Right lobe of liver (tissue), 6 donors: Measurements from ENCODE around the gene MARK2. TPM values are rescaled to one million over a fixed set of nuclear protein-coding genes. Genes with fewer than 3 reads are reported as not detected.
A peak's percentile ranks its signal among the peaks of the same experiment; 100 is the strongest.

Source experiments
- ATAC-seq, 4 donors: fragments of 200-7000 bp; cut with Tn5 transposase; one replicate each; pipeline ENCODE4 v1.9.1; 2020; ENCODE audit warnings: mild to moderate bottlenecking in 4 of 4, moderate library complexity in 4 of 4
- DNase-seq, 3 donors: peaks; one replicate each; pipeline ENCODE4 v3.0.0-alpha.2; 2020
- H3K27ac ChIP-seq, 3 donors: fragments of 200-600 bp; one replicate each; pipeline ENCODE4 v1.8.0; 2022
- H3K27me3 ChIP-seq, 2 donors: fragments of 200-600 bp; one replicate each; pipeline ENCODE4 v1.8.0; 2022
- H3K36me3 ChIP-seq, 4 donors: fragments of 200-600 bp; sonication (generic) in 1 of 4; one replicate each; pipeline versions ENCODE4 v1.5.1 to v1.8.0; 2017 to 2022; ENCODE audit warnings: control low read depth in 1 of 4
- H3K4me1 ChIP-seq, 4 donors: fragments of 200-600 bp; sonication (generic) in 1 of 4; one replicate each; pipeline versions ENCODE4 v1.5.1 to v1.8.0; 2017 to 2022; ENCODE audit warnings: control low read depth in 1 of 4
- H3K4me3 ChIP-seq, 3 donors: fragments of 200-600 bp; one replicate each; pipeline ENCODE4 v1.8.0; 2022
- H3K9me3 ChIP-seq, 4 donors: fragments of 200-600 bp; sonication (generic) in 1 of 4; one replicate each; pipeline versions ENCODE4 v1.5.1 to v1.8.0; 2017 to 2022; ENCODE audit warnings: control low read depth in 1 of 4
- POLR2A ChIP-seq: fragments of 450-650 bp; IDR thresholded peaks from one replicate; pipeline ENCODE4 v1.6.1; 2017; ENCODE audit warnings: antibody characterized with exemption, mild to moderate bottlenecking
- WGBS: methylation state at CpG from one replicate; pipeline ENCODE4 v1.1.6; 2018; ENCODE audit warnings: low coverage, low lambda C conversion rate; ENCODE audit not compliant: insufficient coverage; ENCODE audit errors: missing lambda C conversion rate; 5-methylcytosine and 5-hydroxymethylcytosine counted together
- intact Hi-C, 2 donors: fragments of 100-400 bp; cut with DNase I; formaldehyde crosslinking; loops; one replicate each; pipeline versions ENCODE4 v1.11.2 to v1.14.1; 2022
- long read RNA-seq: library from polyadenylated mRNA; unstranded; transcript quantifications from one replicate; pipeline ENCODE4 v2.0.0, GENCODE V29; 2019
- total RNA-seq, 6 experiments: library from RNA; depleted of rRNA in 2 of 6; stranded (reverse); fragments of >200 nt in 2 of 6; fragmentation: NEBNext Ultra II Directional in 3 of 6; extraction: Animal tissue kit (Norgen Biotek cat#: 25700) in 3 of 6; gene quantifications; one replicate each; pipeline versions ENCODE4 v1.1.0 to v1.2.4, GENCODE V29; 2016 to 2023
- TF ChIP-seq, protein P1 (sequence below), 4 donors: fragments of 200-600 bp in 3 of 4; fragments of 450-650 bp in 1 of 4; IDR thresholded peaks; one replicate each; pipeline versions ENCODE4 v1.5.1 to v1.8.0; 2016 to 2022; ENCODE audit warnings: antibody characterized with exemption in 4 of 4, mild to moderate bottlenecking in 2 of 4
- donor health status: DM: no; HTN: yes; CAD: no.
- donor health status: DM: no; HTN: no; CAD: no.
- donor health status: DM: no; HTN: no; CAD: no.
- donor health status: DM: no; HTN: yes; CAD: no.
- donor health status: DM: no; HTN: yes; CAD: no.

MARK2 gene
- total RNA-seq = 10 to 100 TPM; 10.6 to 14.8 (median 12.2) TPM
- long read RNA-seq, partial matches to known transcripts = 0 of 1 reads
- long read RNA-seq, other reads (novel, unspliced or antisense) = 1 of 1 reads

DNA sequence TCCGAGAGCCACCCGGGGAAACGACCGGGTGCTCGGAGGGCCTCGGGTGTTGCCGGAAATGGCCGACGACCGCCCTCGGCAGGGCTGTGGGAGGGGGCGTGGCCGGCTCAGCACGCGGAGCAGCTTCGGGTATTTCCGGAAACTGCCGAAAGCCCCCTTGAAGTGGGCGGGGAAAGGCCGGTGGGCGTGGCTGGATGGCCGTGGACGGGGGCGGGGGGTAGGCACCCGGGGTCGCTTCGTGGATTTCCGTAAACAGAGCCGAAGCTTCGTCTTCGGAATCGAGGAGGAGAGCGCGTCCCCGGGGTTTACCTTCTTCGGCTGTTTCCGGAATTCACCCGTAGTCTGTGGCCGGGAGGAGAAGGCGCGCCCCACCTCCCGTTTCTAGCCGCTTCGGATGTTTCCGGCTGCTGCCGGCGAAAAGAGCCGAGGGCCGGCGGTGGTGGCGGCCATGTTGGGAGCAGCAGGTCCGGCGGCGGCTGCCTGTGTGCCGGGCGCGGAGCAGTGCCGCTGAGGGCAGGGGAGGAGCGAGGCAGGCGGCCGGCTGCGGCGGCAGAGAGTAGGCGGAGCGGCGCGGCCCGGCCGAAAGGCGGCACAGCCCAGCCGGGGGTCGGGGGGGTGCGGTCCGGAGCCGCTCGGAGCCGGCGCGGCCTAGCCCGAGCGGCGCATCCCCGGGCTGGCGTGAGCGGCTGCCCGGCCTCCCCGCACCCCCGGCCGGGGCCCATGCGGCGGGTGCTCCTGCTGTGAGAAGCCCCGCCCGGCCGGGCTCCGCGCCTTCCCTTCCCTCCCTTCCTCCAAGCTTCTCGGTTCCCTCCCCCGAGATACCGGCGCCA lies at the start of gene MARK2:
MARK2 (plus strand) TSS at position 433 of the 830 bp plus-strand sequence; CDS start at position 830, 397 bp downstream.
- H3K27ac ChIP-seq = peak within 1 kb of the TSS; percentile 75 to 89 (median 82)
- TF ChIP-seq POLR2A = peak; percentile 49
- TF ChIP-seq, protein P1, sequence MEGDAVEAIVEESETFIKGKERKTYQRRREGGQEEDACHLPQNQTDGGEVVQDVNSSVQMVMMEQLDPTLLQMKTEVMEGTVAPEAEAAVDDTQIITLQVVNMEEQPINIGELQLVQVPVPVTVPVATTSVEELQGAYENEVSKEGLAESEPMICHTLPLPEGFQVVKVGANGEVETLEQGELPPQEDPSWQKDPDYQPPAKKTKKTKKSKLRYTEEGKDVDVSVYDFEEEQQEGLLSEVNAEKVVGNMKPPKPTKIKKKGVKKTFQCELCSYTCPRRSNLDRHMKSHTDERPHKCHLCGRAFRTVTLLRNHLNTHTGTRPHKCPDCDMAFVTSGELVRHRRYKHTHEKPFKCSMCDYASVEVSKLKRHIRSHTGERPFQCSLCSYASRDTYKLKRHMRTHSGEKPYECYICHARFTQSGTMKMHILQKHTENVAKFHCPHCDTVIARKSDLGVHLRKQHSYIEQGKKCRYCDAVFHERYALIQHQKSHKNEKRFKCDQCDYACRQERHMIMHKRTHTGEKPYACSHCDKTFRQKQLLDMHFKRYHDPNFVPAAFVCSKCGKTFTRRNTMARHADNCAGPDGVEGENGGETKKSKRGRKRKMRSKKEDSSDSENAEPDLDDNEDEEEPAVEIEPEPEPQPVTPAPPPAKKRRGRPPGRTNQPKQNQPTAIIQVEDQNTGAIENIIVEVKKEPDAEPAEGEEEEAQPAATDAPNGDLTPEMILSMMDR (IDR thresholded peaks at IDR 0.05) = no peak
- no peaks in the 10 kb centered on the region for H3K27me3 ChIP-seq
- peak within 1 kb of the TSS; percentile 69 to 96 (median 78) for H3K4me3 ChIP-seq
- H3K36me3 ChIP-seq = no peaks in the 10 kb centered on the region
- no peaks in the 10 kb centered on the region for H3K9me3 ChIP-seq
- intact Hi-C loops = loop anchor here (5.0 to 10.0 kb wide), 3 partner anchors 68 to 108 kb away; no protein-coding TSS in a partner anchor
- peak; percentile 98 to 99 (median 98) for DNase-seq
- WGBS = 1% methylated on average over 26 of the region's 100 CpGs
- peak; percentile 89 to 92 (median 90) for ATAC-seq
- peaks cover 0 to 40% (median 5%) of the 10 kb centered on the region in 4 donors for H3K4me1 ChIP-seq

DNA sequence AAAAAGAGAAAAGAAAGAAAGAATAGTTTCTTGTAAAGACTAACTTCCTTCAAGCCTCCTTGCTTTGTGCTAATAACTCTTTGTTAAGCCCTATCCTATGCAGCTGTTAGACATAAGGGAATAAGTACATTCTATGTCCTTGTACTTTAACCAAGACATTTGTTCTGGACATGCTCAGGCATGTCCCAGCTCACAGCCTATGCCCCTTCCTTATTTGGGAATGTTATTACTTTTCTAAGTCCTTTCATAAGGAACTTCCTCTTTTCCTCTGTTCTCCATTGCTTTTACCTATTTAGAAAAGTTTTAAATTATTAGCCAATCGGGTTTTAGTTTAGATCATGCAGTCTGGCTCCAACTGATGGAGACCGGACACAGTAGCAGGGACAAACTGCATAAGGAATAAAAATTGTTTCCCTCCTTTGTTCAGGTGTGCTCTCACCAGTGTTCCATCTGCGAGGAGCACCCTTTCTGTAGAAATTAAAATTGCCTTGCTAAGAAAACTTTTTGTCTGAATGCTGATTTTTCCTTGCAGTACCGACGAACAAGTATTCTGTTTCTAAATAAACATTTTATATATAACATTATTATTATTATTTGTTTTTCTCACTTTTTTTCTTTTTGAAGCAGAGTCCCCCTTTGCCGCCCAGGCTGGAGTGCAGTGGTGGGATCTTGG lies 47.3 kb upstream of the MARK2 start:
- Histone ChIP-seq H3K36me3 (no peaks in the 10 kb centered on the region), H3K27me3 (no peaks in the 10 kb centered on the region), H3K9me3 (peaks cover 0 to 8% (median 0%) of the 10 kb centered on the region in 4 donors), H3K4me1 (no peaks in the 10 kb centered on the region), H3K27ac (no peak overlapping the region), H3K4me3 (no peak overlapping the region)
- intact Hi-C loops = no loop called here
- DNase-seq (no peak), ATAC-seq (no peak)
- TF ChIP-seq POLR2A = no peak
- TF ChIP-seq, protein P1 (IDR thresholded peaks at IDR 0.05) = no peak
- WGBS = 90% methylated on average over 6 of the region's 6 CpGs

DNA sequence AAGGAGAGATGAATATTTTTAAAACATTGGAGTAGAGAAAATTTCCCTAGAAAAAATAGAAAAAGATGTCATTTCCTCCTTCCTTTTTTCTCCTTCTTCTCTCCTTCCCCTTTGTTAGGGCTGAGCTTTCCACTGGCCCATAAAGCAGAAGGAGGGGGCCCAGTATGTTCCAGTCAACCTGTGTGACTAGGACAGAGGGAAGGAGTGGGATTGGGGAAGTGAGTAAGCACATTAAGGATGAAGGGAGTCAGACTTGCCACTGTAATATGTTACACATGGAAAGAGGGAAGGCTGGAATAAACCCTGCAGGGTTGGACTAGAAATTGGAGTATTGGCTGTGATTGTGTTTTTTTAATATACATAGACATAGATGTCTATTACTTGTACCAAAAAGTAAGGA lies 45.7 kb upstream of the MARK2 start:
- DNase-seq = no peak
- no peak overlapping the region for H3K4me3 ChIP-seq
- H3K27ac ChIP-seq = no peak overlapping the region
- ATAC-seq = no peak
- intact Hi-C loops = no loop called here
- no peaks in the 10 kb centered on the region for H3K36me3 ChIP-seq
- H3K9me3 ChIP-seq = peaks cover 0 to 8% (median 0%) of the 10 kb centered on the region in 4 donors
- H3K27me3 ChIP-seq = no peaks in the 10 kb centered on the region
- TF ChIP-seq, protein P1 (IDR thresholded peaks at IDR 0.05) = no peak
- no peak for TF ChIP-seq POLR2A
- no peaks in the 10 kb centered on the region for H3K4me1 ChIP-seq

DNA sequence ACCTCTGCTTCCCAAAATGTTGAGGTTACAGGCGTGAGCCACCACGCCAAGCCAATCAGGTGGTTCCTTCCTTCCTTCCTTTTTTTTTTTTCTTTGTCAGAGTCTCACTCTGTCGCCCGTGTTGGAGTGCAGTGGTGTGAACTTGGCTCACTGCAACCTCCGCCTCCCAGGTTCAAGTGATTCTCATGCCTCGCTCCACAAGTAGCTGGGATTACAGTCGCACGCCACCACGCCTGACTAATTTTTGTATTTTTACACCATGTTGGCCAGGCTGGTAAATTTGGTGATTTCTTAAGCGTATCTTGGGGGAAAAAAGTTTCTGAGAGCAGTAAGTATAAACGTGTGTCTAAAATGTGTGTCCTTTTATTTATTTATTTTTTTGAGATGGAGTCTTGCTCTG lies 43.8 kb upstream of the MARK2 start:
- no peaks in the 10 kb centered on the region for H3K27me3 ChIP-seq
- no peak overlapping the region for H3K27ac ChIP-seq
- peaks cover 0 to 8% (median 0%) of the 10 kb centered on the region in 4 donors for H3K9me3 ChIP-seq
- H3K4me3 ChIP-seq = no peak overlapping the region
- no peaks in the 10 kb centered on the region for H3K36me3 ChIP-seq
- ATAC-seq = no peak
- H3K4me1 ChIP-seq = no peaks in the 10 kb centered on the region
- intact Hi-C loops = no loop called here
- DNase-seq = no peak
- TF ChIP-seq, protein P1 (IDR thresholded peaks at IDR 0.05) = no peak
- no peak for TF ChIP-seq POLR2A
- WGBS = 78% methylated on average over 11 of the region's 11 CpGs
